GM18502 (cell line): ENCODE results near the gene GNA15.
"Not testable (repeated sequence)": the region's sequence is repeated elsewhere in the genome, so short reads cannot be mapped to it uniquely, and the experiment has no call there.

Experiments used
- ATAC-seq: cut with Tn5 transposase; IDR thresholded peaks from one replicate; pipeline ENCODE4 v1.9.1; 2021; ENCODE audit warnings: mild to moderate bottlenecking; ENCODE audit not compliant: unreplicated experiment, poor library complexity

GNA15 gene

GRCh38 chr19:3202895-3203294, 67.1 kb downstream of the GNA15 start:
- not testable (repeated sequence) for ATAC-seq

- ATAC-seq: no peak
These were observed 68.2 kb downstream of the GNA15 start for GRCh38 chr19:3203805-3204645.

GRCh38 chr19:3204646-3205275, 68.9 kb downstream of the GNA15 start:
- ATAC-seq: no peak

GRCh38 chr19:3206216-3206953, 70.6 kb downstream of the GNA15 start:
- no peak for ATAC-seq

- ATAC-seq: no peak
These were observed 71.8 kb downstream of the GNA15 start for GRCh38 chr19:3207461-3208242.

GRCh38 chr19:3208317-3209207, 72.7 kb downstream of the GNA15 start:
- ATAC-seq: no peak

GRCh38 chr19:3210347-3211017, 74.6 kb downstream of the GNA15 start:
- no peak for ATAC-seq

- no peak for ATAC-seq
These were observed 75.4 kb downstream of the GNA15 start for GRCh38 chr19:3211191-3211590.

GRCh38 chr19:3213159-3213558, 77.3 kb downstream of the GNA15 start:
- ATAC-seq: no peak
